Measurements from ENCODE around the gene CDH19.

CDH19 gene

GRCh38 chr18:66615176-66615575 is 11.3 kb upstream of the CDH19 start:
- TF ChIP-seq GATA2 (IDR thresholded peaks at IDR 0.05; ENCODE audit: low read depth, low read length) (no peak), GATA3 (IDR thresholded peaks at IDR 0.05; ENCODE audit: low read depth, low read length) (no peak)

GRCh38 chr18:66607632-66608031 is 3.7 kb upstream of the CDH19 start:
- TF ChIP-seq GATA2 (IDR thresholded peaks at IDR 0.05; ENCODE audit: low read depth, low read length) (no peak), GATA3 (IDR thresholded peaks at IDR 0.05; ENCODE audit: low read depth, low read length) (no peak)

- TF ChIP-seq GATA3 (IDR thresholded peaks at IDR 0.05; ENCODE audit: low read depth, low read length) = no peak
- TF ChIP-seq GATA2 (IDR thresholded peaks at IDR 0.05; ENCODE audit: low read depth, low read length) = no peak
Measured at GRCh38 chr18:66601649-66602048, 2.2 kb downstream of the CDH19 start.

GRCh38 chr18:66599190-66599589 is 4.7 kb downstream of the CDH19 start:
- TF ChIP-seq GATA3 (IDR thresholded peaks at IDR 0.05; ENCODE audit: low read depth, low read length) (no peak), GATA2 (IDR thresholded peaks at IDR 0.05; ENCODE audit: low read depth, low read length) (no peak)

- TF ChIP-seq GATA2 (IDR thresholded peaks at IDR 0.05; ENCODE audit: low read depth, low read length) = no peak
- no peak for TF ChIP-seq GATA3 (IDR thresholded peaks at IDR 0.05; ENCODE audit: low read depth, low read length)
Measured at GRCh38 chr18:66587430-66587829, 16.5 kb downstream of the CDH19 start.

- TF ChIP-seq GATA2 (IDR thresholded peaks at IDR 0.05; ENCODE audit: low read depth, low read length) = no peak
- TF ChIP-seq GATA3 (IDR thresholded peaks at IDR 0.05; ENCODE audit: low read depth, low read length) = no peak
Measured at GRCh38 chr18:66582211-66582610, 21.7 kb downstream of the CDH19 start.

- TF ChIP-seq GATA3 (IDR thresholded peaks at IDR 0.05; ENCODE audit: low read depth, low read length) (no peak), GATA2 (IDR thresholded peaks at IDR 0.05; ENCODE audit: low read depth, low read length) (no peak)
Measured at GRCh38 chr18:66575263-66575662, 28.6 kb downstream of the CDH19 start.

GRCh38 chr18:66571845-66572244 is 32.0 kb downstream of the CDH19 start:
- no peak for TF ChIP-seq GATA2 (IDR thresholded peaks at IDR 0.05; ENCODE audit: low read depth, low read length)
- TF ChIP-seq GATA3 (IDR thresholded peaks at IDR 0.05; ENCODE audit: low read depth, low read length) = no peak

GRCh38 chr18:66566616-66567015 is 37.3 kb downstream of the CDH19 start:
- TF ChIP-seq GATA3 (IDR thresholded peaks at IDR 0.05; ENCODE audit: low read depth, low read length) = no peak
- TF ChIP-seq GATA2 (IDR thresholded peaks at IDR 0.05; ENCODE audit: low read depth, low read length) = no peak

- no peak for TF ChIP-seq GATA2 (IDR thresholded peaks at IDR 0.05; ENCODE audit: low read depth, low read length)
- no peak for TF ChIP-seq GATA3 (IDR thresholded peaks at IDR 0.05; ENCODE audit: low read depth, low read length)
Measured at GRCh38 chr18:66564236-66564635, 39.7 kb downstream of the CDH19 start.

GRCh38 chr18:66562279-66562678 is 41.6 kb downstream of the CDH19 start:
- TF ChIP-seq GATA2 (IDR thresholded peaks at IDR 0.05; ENCODE audit: low read depth, low read length) (no peak), GATA3 (IDR thresholded peaks at IDR 0.05; ENCODE audit: low read depth, low read length) (no peak)

- TF ChIP-seq GATA3 (IDR thresholded peaks at IDR 0.05; ENCODE audit: low read depth, low read length) (no peak), GATA2 (IDR thresholded peaks at IDR 0.05; ENCODE audit: low read depth, low read length) (no peak)
Measured at GRCh38 chr18:66560094-66560493, 43.8 kb downstream of the CDH19 start.

GRCh38 chr18:66558773-66559172 is 45.1 kb downstream of the CDH19 start:
- TF ChIP-seq GATA2 (IDR thresholded peaks at IDR 0.05; ENCODE audit: low read depth, low read length) = no peak
- no peak for TF ChIP-seq GATA3 (IDR thresholded peaks at IDR 0.05; ENCODE audit: low read depth, low read length)

- TF ChIP-seq GATA3 (IDR thresholded peaks at IDR 0.05; ENCODE audit: low read depth, low read length) (no peak), GATA2 (IDR thresholded peaks at IDR 0.05; ENCODE audit: low read depth, low read length) (no peak)
Measured at GRCh38 chr18:66557091-66557490, 46.8 kb downstream of the CDH19 start.

- TF ChIP-seq GATA3 (IDR thresholded peaks at IDR 0.05; ENCODE audit: low read depth, low read length) (no peak), GATA2 (IDR thresholded peaks at IDR 0.05; ENCODE audit: low read depth, low read length) (no peak)
Measured at GRCh38 chr18:66555585-66555984, 48.3 kb downstream of the CDH19 start.

GRCh38 chr18:66553824-66554223 is 50.1 kb downstream of the CDH19 start:
- TF ChIP-seq GATA3 (IDR thresholded peaks at IDR 0.05; ENCODE audit: low read depth, low read length) = no peak

Data from SH-SY5Y (cell line).